Bone marrow (tissue), 2 donors: ENCODE results near the gene DNAI4.
A peak's percentile ranks its signal among the peaks of the same experiment; 100 is the strongest.

Source experiments
- DNase-seq, 2 donors: peaks; one replicate each; lab custom pipeline; 2025; lab: John Stamatoyannopoulos, UW

DNAI4 gene

GRCh38 chr1:66764994-66765578, 159.6 kb downstream of the DNAI4 start:
- peak in 1 of 2 donors; percentile 36 for DNase-seq
